GM12878 (cell line): ENCODE measurements around the gene DIAPH1. TPM values are rescaled to one million over a fixed set of nuclear protein-coding genes. Genes with fewer than 3 reads are reported as not detected.

Source experiments
- ATAC-seq: fragments of 200-7000 bp; cut with Tn5 transposase; 3 replicates; pipeline ENCODE4 v1.9.1; 2020; ENCODE audit warnings: mild to moderate bottlenecking, moderate library complexity
- BruUV-seq: library from RNA; stranded (reverse); fragments of 400-500 nt; replicated peaks from 2 replicates; lab custom pipeline; 2021; lab: Mats Ljungman, UMichigan
- CTCF ChIA-PET: fragments of 300-600 bp; sonication (Branson Sonifier 250); formaldehyde crosslinking; extraction: SDS; loops from one replicate; lab custom pipeline; 2021; ENCODE audit warnings: inconsistent platforms; lab: Yijun Ruan, JAX
- POLR2A ChIA-PET: fragments of 350-600 bp; formaldehyde crosslinking; extraction: SDS; loops from one replicate; lab custom pipeline; 2021; ENCODE audit warnings: inconsistent platforms; lab: Charles Lee
- RAD21 ChIA-PET: fragments of 300-600 bp; sonication (Branson Sonifier 250); formaldehyde crosslinking; loops from one replicate; lab custom pipeline; 2023; ENCODE audit warnings: antibody characterized with exemption; ENCODE audit not compliant: unreplicated experiment; lab: Charles Lee
- SMC1A ChIA-PET: fragments of 300-600 bp; sonication (Branson Sonifier 250); formaldehyde crosslinking; loops from one replicate; lab custom pipeline; 2023; ENCODE audit not compliant: unreplicated experiment, uncharacterized antibody; lab: Charles Lee
- DNase-seq: peaks from one replicate; pipeline ENCODE4 v3.0.0-alpha.2; 2011; ENCODE audit warnings: low read depth, low spot score
- FAIRE-seq: peaks from 3 replicates; lab custom pipeline; 2011; peaks lifted over from hg19 to GRCh38; lab: Jason Lieb, UNC
- H2AFZ ChIP-seq: 2 replicates; pipeline ENCODE4 v1.6.0; 2011; ENCODE audit warnings: low read depth, low read length, control low read depth; ENCODE audit not compliant: control insufficient read depth
- H3K27ac ChIP-seq: 2 replicates; pipeline ENCODE4 v1.5.1; 2011; ENCODE audit warnings: control low read depth; ENCODE audit not compliant: control insufficient read depth, insufficient read depth
- H3K27me3 ChIP-seq, 2 experiments: replicated peaks in 1 of 2; 2 replicates each; pipeline versions ENCODE4 v1.6.0 to v1.6.1; 2011; ENCODE audit warnings: low read length in 1 of 2; ENCODE audit not compliant: control insufficient read depth in 2 of 2, insufficient read depth in 2 of 2
- H3K36me3 ChIP-seq, 2 experiments: 2 replicates each; pipeline ENCODE4 v1.5.1; 2011; ENCODE audit warnings: low read length in 1 of 2; ENCODE audit not compliant: control insufficient read depth in 2 of 2, insufficient read depth in 2 of 2
- H3K4me1 ChIP-seq: 2 replicates; pipeline ENCODE4 v1.6.1; 2011; ENCODE audit warnings: mild to moderate bottlenecking, low read length, moderate library complexity, mixed read lengths; ENCODE audit not compliant: control insufficient read depth, insufficient read depth
- H3K4me2 ChIP-seq: 2 replicates; pipeline ENCODE4 v1.6.0; 2011; ENCODE audit warnings: control low read depth; ENCODE audit not compliant: control insufficient read depth, insufficient read depth
- H3K4me3 ChIP-seq: fragments of 200-600 bp; sonication (generic); 2 replicates; pipeline ENCODE4 v1.5.1; 2016
- H3K79me2 ChIP-seq: 2 replicates; pipeline ENCODE4 v1.6.0; 2011; ENCODE audit warnings: low read length; ENCODE audit not compliant: control insufficient read depth, insufficient read depth
- H3K9ac ChIP-seq: 2 replicates; pipeline ENCODE4 v1.8.0; 2011; ENCODE audit warnings: low read length, control low read depth, mixed read lengths; ENCODE audit not compliant: control insufficient read depth, insufficient read depth
- H3K9me3 ChIP-seq: replicated peaks from 3 replicates; pipeline ENCODE4 v1.5.1; 2011; ENCODE audit warnings: mild to moderate bottlenecking, low read length; ENCODE audit not compliant: control insufficient read depth, insufficient read depth
- H4K20me1 ChIP-seq: 2 replicates; pipeline ENCODE4 v1.6.0; 2011; ENCODE audit not compliant: control insufficient read depth, insufficient read depth
- CBX5 ChIP-seq: sonication (generic); IDR thresholded peaks from 2 replicates; pipeline ENCODE4 v1.6.1; 2016; ENCODE audit warnings: low read depth, moderate library complexity, mild to moderate bottlenecking, inconsistent platforms
- CHD1 ChIP-seq: IDR thresholded peaks from 2 replicates; pipeline ENCODE4 v1.6.1; 2012; ENCODE audit warnings: low read depth, low read length, improper control_type of control experiment
- ESRRA ChIP-seq: IDR thresholded peaks from 2 replicates; pipeline ENCODE4 v1.6.1; 2012; ENCODE audit warnings: mild to moderate bottlenecking, low read length, improper control_type of control experiment
- MEF2B ChIP-seq: fragments of 450-650 bp; IDR thresholded peaks from 2 replicates; pipeline ENCODE4 v1.6.1; 2018; ENCODE audit warnings: mild to moderate bottlenecking, moderate library complexity; ENCODE audit not compliant: partially characterized antibody, poor library complexity, severe bottlenecking
- SUZ12 ChIP-seq: fragments of 200-600 bp; sonication (generic); IDR thresholded peaks from one replicate; pipeline ENCODE4 v1.6.1; 2018; ENCODE audit warnings: antibody characterized with exemption, mild to moderate bottlenecking; ENCODE audit not compliant: unreplicated experiment
- WGBS: methylation state at CpG from one replicate; pipeline ENCODE4 v1.1.6; 2016; ENCODE audit warnings: low lambda C conversion rate; ENCODE audit not compliant: insufficient replicate concordance, insufficient coverage; ENCODE audit errors: missing lambda C conversion rate; 5-methylcytosine and 5-hydroxymethylcytosine counted together
- in situ Hi-C: fragments of 300-500 bp; cut with MboI; formaldehyde crosslinking; loops from 9 replicates; pipeline ENCODE4 v1.14.3; 2018; ENCODE audit warnings: mixed read lengths
- intact Hi-C: fragments of 100-400 bp; cut with micrococcal nuclease; formaldehyde crosslinking; loops from one replicate; pipeline ENCODE4 v1.14.2; 2022; ENCODE audit not compliant: unreplicated experiment
- polyA plus RNA-seq, 11 experiments: library from polyadenylated mRNA; depleted of rRNA in 4 of 11; unstranded in 6 of 11; stranded (reverse) in 5 of 11; fragments of >200 nt; fragmentation: Nextera tagmentation in 4 of 11; fragmentation: Illumina TruSeq in 1 of 11; extraction: Ambion mirVana in 4 of 11; extraction: Trizol in 1 of 11; gene quantifications; 1 replicate in 1 of 11; 2 replicates in 10 of 11; pipeline versions ENCODE4 v1.2.1 to v1.2.3, GENCODE V29; 2011 to 2016; ENCODE audit warnings: inconsistent platforms in 2 of 11, missing spikeins in 2 of 11, low read depth in 1 of 11
- total RNA-seq, 4 experiments: library from RNA; depleted of rRNA in 3 of 4; stranded (reverse); fragments of >200 nt in 3 of 4; fragmentation: Illumina TruSeq in 1 of 4; extraction: Trizol in 1 of 4; gene quantifications; 2 replicates each; pipeline versions ENCODE4 v1.2.1 to v1.2.3, GENCODE V29; 2013 to 2021

The DIAPH1 gene
- total and polyA plus RNA-seq, 10 of the 15 experiments (the other 5 are each of a cell fraction or from before 2014, with no cell fraction given) = 37.8 to 168 (median 59.0) TPM

DNA sequence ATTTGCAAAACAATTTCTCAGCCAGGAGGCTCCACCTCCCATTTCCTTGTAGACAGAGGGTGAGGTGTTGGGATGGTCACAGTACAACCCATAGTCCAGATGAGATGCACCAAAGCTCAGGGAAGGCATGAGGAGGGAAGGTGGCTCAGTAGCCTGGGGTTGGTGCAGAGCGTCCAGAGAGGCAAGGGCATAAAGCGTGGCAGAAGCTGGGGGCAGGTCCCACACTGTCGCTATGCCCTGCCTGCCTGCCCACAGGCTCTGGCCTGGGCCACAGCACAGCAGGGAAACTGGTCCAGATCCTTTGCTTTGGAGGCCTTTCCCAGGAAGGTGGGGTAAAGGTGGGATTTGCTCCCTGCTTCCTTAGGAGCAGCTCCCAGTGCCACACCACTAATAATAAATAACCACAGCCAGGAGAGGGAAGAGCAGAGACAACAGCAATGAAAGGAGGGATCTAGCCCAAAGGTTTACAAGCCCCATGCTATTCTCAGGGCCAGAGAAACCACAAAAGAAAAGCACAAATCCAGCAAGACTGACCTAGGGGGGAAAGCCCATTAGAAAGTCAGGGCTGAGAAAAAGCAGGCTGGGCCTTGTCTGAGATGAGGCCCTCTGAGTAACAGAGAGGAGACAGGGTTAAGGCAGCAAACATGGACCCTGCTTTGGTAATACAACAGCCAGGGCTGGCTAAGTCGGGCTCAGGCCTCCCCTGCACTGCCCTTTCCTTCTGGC, 102.7 kb downstream of the DIAPH1 start:
- H3K36me3 ChIP-seq = peaks cover 13 to 33% of the 10 kb centered on the region in 2 experiments
- no peak for TF ChIP-seq CBX5
- no peak for TF ChIP-seq CHD1
- TF ChIP-seq ESRRA = no peak
- TF ChIP-seq MEF2B = no peak
- no peak for TF ChIP-seq SUZ12
- RAD21 ChIA-PET = interaction anchor here (0.8 to 11.6 kb wide), 5 partner anchors 7 to 146 kb away, joined by 3 to 109 read pairs (median 4); partner anchors contain the start of genes PCDHGA11, PCDHGB3 and PCDHGC3
- H3K9me3 ChIP-seq = no peaks in the 10 kb centered on the region
- peaks cover 43% of the 10 kb centered on the region for H3K4me1 ChIP-seq
- no peak overlapping the region for H3K4me3 ChIP-seq
- 81% methylated on average over 4 of the region's 4 CpGs for WGBS
- DNase-seq (no peak), ATAC-seq (no peak), FAIRE-seq (no peak)
- no peak overlapping the region for H3K9ac ChIP-seq
- H3K79me2 ChIP-seq = peaks cover under 1% of the 10 kb centered on the region
- no peaks in the 10 kb centered on the region for H3K27me3 ChIP-seq
- SMC1A ChIA-PET = interaction anchor here (1.0 to 10.8 kb wide), 6 partner anchors 10 to 103 kb away, joined by 3 to 176 read pairs (median 14); partner anchors contain the start of genes PCDHGA10, PCDHGA12 and PCDHGC3
- POLR2A ChIA-PET = interaction anchor here (0.7 to 1.3 kb wide), 2 partner anchors 9 to 36 kb away, joined by 3 to 4 read pairs; no protein-coding TSS in a partner anchor
- no peak overlapping the region for H3K4me2 ChIP-seq
- CTCF ChIA-PET = interaction anchor here (1.1 to 11.9 kb wide), 16 partner anchors 10 to 196 kb away, joined by 3 to 213 read pairs (median 30); partner anchors contain the start of genes PCDHGA10, PCDHGA11, PCDHGA12 and PCDHGB7
- H3K27ac ChIP-seq = no peak overlapping the region
- in situ Hi-C loops = no loop called here
- no peak overlapping the region for H2AFZ ChIP-seq
- H4K20me1 ChIP-seq = no peaks in the 10 kb centered on the region
- intact Hi-C loops = no loop called here
- BruUV-seq = no TSS peak
